AG08396 (cell line): ENCODE results near the gene MYO6.
A peak's percentile ranks its signal among the peaks of the same experiment; 100 is the strongest.
"Not testable (repeated sequence)": the region's sequence is repeated elsewhere in the genome, so short reads cannot be mapped to it uniquely, and the experiment has no call there.

Source experiments
- DNase-seq: peaks from one replicate; pipeline ENCODE4 v3.0.0; 2012; ENCODE audit warnings: low spot score, mixed read lengths

MYO6 gene

DNA sequence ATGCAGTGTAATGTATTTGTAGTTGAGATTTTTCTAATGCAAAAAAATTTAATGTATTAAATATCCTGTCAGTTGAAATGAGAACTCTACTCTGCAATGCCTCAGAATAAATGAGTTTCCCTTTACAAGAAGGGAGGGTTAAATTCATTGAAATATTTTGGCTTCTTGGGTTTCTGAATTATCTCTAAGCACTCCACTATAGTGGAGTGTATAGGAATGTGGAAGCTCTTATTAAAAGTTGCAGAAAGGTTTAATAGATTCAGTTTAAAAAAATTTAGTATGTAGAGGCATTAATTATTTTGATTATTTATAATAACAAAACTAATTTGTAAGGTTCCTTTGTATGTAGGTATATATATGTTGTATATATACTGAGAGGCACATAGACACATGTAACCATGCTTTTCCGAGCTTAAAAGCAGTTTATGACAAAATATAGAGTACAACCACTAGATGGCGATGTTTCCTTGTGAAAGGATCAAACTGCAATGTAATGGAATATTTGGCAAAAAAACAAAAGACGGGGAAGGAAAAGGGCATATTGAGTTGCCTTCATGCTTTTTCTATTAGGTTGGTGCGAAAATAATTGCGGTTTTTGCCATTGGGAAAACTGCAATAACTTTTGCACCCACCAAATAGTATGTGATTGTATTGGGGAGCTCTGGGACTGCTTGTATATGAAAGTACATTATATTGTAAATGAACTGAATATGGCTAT lies 144.2 kb downstream of the MYO6 start:
- DNase-seq, result peak; percentile 40

- no peak for DNase-seq
Observed at GRCh38 chr6:75893776-75894152, 144.7 kb downstream of the MYO6 start.

DNA sequence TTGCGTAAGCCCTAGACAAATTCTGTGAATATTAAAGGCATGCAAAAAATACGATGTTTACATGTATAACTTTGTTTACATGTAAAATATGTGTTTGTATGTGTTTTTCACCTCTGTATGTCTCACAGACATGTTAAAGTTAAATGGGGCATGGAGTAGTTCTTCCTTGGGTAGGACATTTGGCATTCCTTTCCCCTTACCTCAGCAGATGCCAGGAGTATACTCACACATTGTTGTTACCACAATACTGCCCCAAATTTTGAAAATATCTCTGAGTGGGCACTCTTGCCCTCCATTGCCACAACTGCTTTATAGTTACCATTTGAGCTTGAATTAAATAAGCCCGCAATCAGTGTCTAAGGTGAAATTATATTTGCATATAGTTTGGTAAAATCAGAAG lies 147.5 kb downstream of the MYO6 start:
- DNase-seq, result peak; percentile 4

DNA sequence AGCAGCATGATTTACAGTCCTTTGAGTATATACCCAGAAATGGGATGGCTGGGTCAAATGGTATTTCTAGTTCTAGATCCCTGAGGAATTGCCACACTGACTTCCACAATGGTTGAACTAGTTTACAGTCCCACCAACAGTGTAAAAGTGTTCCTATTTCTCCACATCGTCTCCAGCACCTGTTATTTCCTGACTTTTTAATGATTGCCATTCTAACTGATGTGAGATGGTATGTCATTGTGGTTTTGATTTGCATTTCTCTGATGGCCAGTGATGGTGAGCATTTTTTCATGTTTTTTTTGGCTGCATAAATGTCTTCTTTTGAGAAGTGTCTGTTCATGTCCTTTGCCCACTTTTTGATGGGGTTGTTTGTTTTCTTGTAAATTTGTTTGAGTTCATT lies 151.2 kb downstream of the MYO6 start:
- not testable (repeated sequence) for DNase-seq

- DNase-seq, result not testable (repeated sequence)
Observed at GRCh38 chr6:75905129-75905528, 156.1 kb downstream of the MYO6 start.

- no peak for DNase-seq
Observed at GRCh38 chr6:75906871-75907270, 157.8 kb downstream of the MYO6 start.

- DNase-seq, result no peak
Observed at GRCh38 chr6:75907444-75907843, 158.4 kb downstream of the MYO6 start.

GRCh38 chr6:75913040-75913439 lies 164.0 kb downstream of the MYO6 start:
- DNase-seq, result no peak

- no peak for DNase-seq
Observed at GRCh38 chr6:75922226-75922625, 173.2 kb downstream of the MYO6 start.

DNA sequence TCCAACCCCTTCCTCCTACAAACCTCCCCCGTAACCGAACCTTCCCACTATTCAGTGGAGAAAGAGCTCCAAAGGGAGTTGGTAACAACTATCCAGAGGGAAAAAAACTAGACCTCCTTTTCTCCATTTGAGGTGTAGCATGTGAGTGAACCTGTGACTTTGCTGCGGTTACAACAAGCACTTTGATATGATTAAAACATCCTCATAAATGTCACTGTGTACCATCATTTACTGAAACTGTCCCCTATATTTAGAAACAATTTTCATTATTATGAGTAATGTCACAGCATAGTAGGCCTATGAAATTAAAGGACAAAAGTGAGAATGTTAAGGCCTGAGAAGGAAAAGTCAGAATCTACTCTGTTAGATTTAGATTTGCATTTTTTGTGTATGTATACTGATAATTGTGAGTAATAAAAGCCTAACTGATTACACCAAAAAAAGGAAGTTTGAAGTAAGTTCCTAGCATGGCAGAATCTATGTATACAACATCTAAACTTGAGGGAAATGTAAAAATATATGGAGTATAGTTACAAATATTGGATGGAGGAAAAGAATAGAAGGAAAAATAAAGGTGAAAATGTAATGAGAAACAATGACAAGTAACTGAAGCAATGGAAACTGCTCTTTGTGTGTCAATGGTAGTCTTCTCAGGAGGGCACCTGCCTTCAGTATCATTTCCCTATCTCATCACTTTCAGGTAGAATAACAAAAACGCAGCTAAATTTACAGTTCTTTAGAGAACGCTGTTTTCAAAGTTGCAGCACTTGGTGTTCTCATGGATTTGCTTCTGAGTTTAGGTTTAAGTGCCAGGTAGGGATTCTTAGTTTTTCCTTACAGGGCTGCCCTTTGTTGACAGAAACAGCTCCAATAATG lies 177.5 kb downstream of the MYO6 start:
- DNase-seq, result no peak

DNA sequence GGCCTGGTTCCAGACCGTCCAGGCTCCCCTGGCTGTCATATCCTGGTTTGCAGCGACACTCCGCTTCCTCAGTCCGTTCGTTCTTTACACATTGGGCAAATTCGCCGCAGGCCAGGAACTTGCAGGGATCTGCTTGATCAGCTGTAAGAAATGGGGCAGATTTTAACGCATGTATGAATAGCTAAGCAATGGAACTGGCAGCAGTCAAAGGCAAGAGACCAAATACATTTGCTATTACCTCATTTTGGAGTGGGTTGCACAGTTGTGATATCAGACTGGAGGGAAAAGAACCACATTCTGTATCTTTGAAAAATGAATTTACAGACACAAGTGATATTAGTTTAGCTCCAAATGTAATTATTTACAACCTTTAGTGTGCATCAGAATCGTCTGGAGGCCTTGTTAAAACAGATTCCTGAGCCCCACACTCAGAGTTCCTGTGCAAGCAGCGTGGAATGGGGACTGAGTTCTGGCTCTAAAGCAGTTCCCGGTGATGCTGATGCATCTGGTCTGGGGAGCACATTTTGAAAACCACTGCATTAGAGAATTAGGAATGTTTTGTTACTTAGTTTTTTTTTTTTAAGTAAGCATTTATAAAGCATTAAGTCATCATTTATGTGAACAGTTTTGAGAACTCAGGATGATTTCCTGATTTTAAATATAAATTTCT lies 182.1 kb downstream of the MYO6 start:
- DNase-seq, result no peak

DNA sequence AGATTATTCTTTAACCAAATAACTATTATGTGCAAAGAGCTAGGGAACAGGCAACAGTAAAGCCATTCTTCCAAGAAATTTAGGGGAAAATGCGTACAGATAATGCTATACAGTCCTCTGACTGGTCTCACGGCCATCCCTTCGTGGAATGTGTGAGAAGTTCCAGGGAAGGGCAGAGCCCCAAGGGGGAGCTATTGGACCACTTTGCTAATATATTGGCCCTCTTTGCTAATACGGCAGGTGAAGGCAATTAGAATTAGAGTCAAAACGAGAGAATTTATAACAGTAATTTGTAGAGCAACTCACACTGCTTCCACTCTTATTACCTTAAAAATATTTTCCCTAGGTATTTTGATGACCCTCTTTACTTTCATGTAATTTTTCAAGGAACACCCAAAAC lies 183.0 kb downstream of the MYO6 start:
- no peak for DNase-seq

GRCh38 chr6:75933387-75933975 lies 184.4 kb downstream of the MYO6 start:
- DNase-seq, result no peak

DNA sequence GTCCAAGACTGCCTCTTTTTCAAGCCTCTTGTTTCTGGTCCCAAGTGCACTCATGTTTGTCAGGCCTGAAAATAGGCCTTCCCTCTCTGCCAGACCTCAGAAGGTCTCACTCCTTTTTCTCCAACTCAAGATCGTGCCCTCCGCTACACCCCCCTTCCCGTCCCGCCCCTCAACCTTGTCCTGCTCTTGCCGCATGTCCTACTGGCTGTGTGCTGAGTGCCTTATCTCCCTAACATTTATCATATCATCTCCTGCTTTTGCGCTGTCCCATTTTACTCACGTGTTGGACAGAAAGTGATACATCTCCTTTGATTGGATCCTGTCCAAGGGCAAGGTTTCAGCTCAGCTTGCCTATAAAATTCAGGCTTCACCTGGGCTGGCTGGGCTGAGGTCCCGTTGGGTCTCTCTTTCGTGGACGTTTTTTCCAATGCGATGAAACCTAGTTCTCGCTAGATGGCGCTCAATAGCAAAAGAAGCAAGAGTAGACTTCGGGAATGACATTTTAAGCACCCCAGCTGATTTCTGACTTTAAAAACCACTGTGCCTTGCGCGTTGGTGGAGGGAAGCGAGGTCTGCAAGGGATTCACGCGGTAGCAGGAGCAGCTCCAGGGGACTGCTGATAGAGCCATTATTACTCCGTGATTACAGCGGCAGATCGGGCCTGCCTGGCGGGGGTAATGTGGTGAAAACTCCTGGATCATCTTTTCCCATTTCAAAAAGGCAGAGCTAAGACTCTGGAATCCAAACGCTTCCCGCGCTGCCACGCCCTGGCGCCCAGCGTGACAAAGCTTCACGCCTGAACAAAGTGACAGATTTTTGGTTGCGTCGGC lies 185.8 kb downstream of the MYO6 start:
- peak; percentile 81 for DNase-seq

DNA sequence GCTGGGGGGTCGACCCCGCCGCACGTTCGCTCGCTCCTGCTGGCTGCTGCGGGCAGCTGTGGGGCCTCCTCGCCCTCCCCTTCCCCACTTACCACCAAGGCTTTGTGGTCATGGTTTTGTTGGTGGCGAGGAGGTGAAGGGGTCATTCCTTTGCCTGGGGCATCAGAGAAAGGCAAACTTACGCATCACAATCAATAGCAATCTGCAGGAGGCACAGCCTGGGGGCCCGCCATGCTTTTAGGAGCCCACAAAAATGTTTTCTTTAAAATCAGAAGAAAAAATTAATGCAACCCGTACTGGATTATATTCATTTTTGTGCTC lies 186.4 kb downstream of the MYO6 start:
- DNase-seq, result no peak

GRCh38 chr6:75936682-75937081 lies 187.6 kb downstream of the MYO6 start:
- DNase-seq, result no peak

DNA sequence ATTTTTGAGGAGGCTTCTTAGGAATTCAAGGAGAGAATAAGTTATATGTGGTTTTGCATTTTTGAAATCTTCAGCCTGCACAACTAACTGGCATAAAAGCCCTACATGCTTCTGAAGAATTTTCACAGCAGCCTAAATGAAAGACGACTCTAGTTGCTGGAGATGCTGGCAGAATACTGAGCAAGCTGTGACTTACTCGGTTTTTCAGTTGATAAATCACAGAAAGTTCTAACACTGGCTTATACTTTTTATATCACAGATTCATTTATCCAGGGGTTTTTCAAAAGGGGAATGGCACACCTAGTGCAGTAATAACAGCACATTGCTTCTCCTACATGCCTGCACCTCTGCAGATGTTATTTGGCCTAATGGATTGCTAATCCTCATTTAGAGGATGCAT lies 188.8 kb downstream of the MYO6 start:
- DNase-seq, result no peak

DNA sequence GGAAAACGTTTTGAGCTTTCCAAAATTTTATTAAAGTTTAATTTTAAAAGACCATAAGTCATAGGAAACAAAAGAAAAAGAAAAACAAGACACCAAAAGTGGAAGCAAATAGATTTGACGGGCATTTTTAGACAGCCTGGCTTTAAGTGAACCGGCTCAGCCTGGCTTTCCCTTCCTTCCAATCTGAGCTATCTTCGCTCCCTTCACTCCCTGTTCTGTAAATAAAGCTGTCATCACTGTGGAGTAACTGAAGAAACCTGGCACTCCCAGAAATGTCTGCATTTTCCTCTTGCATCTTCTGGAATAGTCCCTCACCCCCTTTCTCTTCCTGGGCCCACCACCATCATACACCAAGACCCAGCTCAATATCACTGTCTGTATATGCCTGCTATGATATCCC lies 191.5 kb downstream of the MYO6 start:
- no peak for DNase-seq

- DNase-seq, result no peak
Observed at GRCh38 chr6:75941509-75941908, 192.5 kb downstream of the MYO6 start.

- DNase-seq, result no peak
Observed at GRCh38 chr6:75943381-75943780, 194.3 kb downstream of the MYO6 start.

DNA sequence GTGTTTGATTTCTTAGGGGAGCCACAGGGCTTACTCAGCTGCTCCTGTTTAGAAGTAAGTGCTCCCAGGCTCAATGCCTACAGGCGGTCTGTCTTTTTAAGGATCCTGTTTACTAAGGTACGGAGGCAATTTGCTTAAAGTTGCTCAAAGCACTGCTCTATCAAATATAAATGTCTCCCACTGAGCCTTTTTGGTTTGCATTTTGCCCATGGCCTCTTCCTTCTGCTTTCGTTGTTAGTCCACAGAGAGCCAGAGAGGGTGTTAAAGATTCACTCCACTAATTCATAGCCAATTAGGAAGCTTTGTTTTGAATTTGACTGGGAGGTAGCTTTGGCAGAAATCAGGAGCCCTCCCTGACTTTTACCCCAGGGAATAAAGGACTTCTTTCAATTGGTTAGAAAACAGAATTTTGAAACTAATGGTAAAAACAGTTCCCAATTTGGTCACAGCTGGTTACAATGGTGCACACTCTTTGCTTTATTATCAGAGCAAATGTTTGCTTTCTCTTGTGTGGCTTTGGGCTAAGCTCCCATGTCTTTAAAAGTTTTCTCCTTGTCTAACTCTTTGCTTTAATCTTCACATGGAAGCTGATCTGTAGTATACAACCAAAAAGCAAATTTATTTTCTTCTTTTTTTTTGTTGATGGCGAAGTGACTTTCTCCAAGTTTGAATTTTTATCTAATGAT lies 197.2 kb downstream of the MYO6 start:
- DNase-seq, result no peak
